Measurements from ENCODE around the gene RFX3.

RFX3 gene

GRCh38 chr9:3495855-3496254 lies 29.9 kb downstream of the RFX3 start:
- TF ChIP-seq, protein P1, sequence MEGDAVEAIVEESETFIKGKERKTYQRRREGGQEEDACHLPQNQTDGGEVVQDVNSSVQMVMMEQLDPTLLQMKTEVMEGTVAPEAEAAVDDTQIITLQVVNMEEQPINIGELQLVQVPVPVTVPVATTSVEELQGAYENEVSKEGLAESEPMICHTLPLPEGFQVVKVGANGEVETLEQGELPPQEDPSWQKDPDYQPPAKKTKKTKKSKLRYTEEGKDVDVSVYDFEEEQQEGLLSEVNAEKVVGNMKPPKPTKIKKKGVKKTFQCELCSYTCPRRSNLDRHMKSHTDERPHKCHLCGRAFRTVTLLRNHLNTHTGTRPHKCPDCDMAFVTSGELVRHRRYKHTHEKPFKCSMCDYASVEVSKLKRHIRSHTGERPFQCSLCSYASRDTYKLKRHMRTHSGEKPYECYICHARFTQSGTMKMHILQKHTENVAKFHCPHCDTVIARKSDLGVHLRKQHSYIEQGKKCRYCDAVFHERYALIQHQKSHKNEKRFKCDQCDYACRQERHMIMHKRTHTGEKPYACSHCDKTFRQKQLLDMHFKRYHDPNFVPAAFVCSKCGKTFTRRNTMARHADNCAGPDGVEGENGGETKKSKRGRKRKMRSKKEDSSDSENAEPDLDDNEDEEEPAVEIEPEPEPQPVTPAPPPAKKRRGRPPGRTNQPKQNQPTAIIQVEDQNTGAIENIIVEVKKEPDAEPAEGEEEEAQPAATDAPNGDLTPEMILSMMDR (IDR thresholded peaks at IDR 0.05): no peak
- Histone ChIP-seq H3K9ac (no peak overlapping the region), H3K4me2 (ENCODE audit: low read length) (no peak overlapping the region), H3K4me1 (peaks cover 2% of the 10 kb centered on the region), H3K27ac (no peak overlapping the region), H3K79me2 (peaks cover 2% of the 10 kb centered on the region), H2AFZ (no peak overlapping the region), H3K27me3 (ENCODE audit: control insufficient read depth, insufficient read depth, low read length) (no peaks in the 10 kb centered on the region), H3K36me3 (ENCODE audit: control insufficient read depth, insufficient read depth, low read length) (no peaks in the 10 kb centered on the region), H3K4me3 (ENCODE audit: low read depth, low read length) (no peak overlapping the region), H3K9me3 (ENCODE audit: control insufficient read depth, low read length) (no peaks in the 10 kb centered on the region)

DNA sequence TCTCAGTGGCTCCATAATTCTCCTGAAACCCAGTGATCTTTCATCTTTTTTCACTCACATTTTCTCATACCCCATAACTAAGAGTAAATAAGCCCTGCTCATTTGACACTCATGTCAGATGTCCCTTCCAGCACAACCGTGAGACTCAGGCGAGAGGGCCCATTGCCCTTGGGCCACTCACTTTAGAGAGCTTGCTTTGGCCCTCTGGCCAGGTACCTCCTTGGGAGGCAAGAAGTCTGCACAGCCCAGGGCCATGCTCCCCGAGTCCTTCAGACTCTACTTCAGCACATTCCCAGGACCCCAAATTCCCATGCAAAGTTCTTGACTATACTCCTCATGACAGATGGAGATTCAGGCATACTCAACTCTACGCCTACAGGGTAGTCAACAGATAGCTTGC lies 33.6 kb downstream of the RFX3 start:
- Histone ChIP-seq H3K4me2 (ENCODE audit: low read length) (no peak overlapping the region), H3K9me3 (ENCODE audit: control insufficient read depth, low read length) (no peaks in the 10 kb centered on the region)
- TF ChIP-seq, protein P1 (IDR thresholded peaks at IDR 0.05): no peak

DNA sequence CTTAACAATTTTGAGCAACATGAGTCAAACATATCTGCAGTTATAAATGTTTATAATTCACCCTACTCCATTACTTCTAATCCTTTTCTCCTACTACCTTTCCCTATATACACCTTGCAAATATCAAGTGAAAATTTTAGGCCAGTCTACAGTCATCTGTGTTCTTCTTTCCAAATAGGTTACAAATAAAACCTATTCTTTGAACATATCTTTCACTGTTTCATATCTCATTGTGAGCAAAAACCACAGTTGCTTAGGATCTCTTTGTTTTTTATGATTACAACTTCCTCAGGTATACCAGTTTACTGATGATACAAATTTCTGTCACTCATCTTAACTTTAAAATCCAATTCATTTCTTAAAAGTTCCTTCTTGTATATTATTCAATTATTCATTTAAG lies 34.4 kb downstream of the RFX3 start:
- Histone ChIP-seq H2AFZ (no peak overlapping the region), H3K79me2 (peaks cover 2% of the 10 kb centered on the region), H3K4me3 (ENCODE audit: low read depth, low read length) (no peak overlapping the region), H3K9me3 (ENCODE audit: control insufficient read depth, low read length) (no peaks in the 10 kb centered on the region), H3K4me2 (ENCODE audit: low read length) (no peak overlapping the region), H3K36me3 (ENCODE audit: control insufficient read depth, insufficient read depth, low read length) (no peaks in the 10 kb centered on the region), H3K27me3 (ENCODE audit: control insufficient read depth, insufficient read depth, low read length) (no peaks in the 10 kb centered on the region), H3K27ac (no peak overlapping the region), H3K9ac (no peak overlapping the region), H3K4me1 (no peaks in the 10 kb centered on the region)
- TF ChIP-seq, protein P1 (IDR thresholded peaks at IDR 0.05): no peak

More for the DNA sequence above, 33.6 kb downstream of the RFX3 start:
- peaks cover 2% of the 10 kb centered on the region for H3K79me2 ChIP-seq
- H3K9ac ChIP-seq: no peak overlapping the region
- no peaks in the 10 kb centered on the region for H3K36me3 ChIP-seq (ENCODE audit: control insufficient read depth, insufficient read depth, low read length)
- H3K4me3 ChIP-seq (ENCODE audit: low read depth, low read length): no peak overlapping the region
- peaks cover 2% of the 10 kb centered on the region for H3K4me1 ChIP-seq
- no peak overlapping the region for H2AFZ ChIP-seq
- no peaks in the 10 kb centered on the region for H3K27me3 ChIP-seq (ENCODE audit: control insufficient read depth, insufficient read depth, low read length)
- H3K27ac ChIP-seq: no peak overlapping the region

DNA sequence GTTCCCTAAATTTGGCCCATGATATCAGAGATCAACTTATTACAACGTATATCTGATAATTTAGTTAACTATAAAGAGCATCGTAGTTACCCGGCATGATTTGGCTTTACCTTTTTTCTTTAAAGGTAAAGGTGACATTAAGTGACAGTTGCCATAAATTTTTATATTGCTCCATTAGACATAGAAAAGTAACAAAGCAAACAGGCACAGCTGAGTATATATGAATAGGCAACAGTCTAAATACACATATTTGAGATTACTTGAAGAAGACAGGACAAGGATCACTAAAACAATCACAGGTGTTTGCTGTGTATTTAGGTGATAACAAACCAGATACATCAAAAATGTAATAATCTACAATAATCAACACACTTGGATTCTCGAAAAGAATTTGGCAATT lies 34.8 kb downstream of the RFX3 start:
- TF ChIP-seq, protein P1 (IDR thresholded peaks at IDR 0.05): no peak
- H3K27me3 ChIP-seq (ENCODE audit: control insufficient read depth, insufficient read depth, low read length): no peaks in the 10 kb centered on the region
- no peaks in the 10 kb centered on the region for H3K9me3 ChIP-seq (ENCODE audit: control insufficient read depth, low read length)
- no peaks in the 10 kb centered on the region for H3K4me1 ChIP-seq
- H3K36me3 ChIP-seq (ENCODE audit: control insufficient read depth, insufficient read depth, low read length): no peaks in the 10 kb centered on the region
- no peak overlapping the region for H2AFZ ChIP-seq
- no peak overlapping the region for H3K9ac ChIP-seq
- H3K79me2 ChIP-seq: peaks cover 2% of the 10 kb centered on the region
- no peak overlapping the region for H3K27ac ChIP-seq
- no peak overlapping the region for H3K4me3 ChIP-seq (ENCODE audit: low read depth, low read length)
- H3K4me2 ChIP-seq (ENCODE audit: low read length): no peak overlapping the region

DNA sequence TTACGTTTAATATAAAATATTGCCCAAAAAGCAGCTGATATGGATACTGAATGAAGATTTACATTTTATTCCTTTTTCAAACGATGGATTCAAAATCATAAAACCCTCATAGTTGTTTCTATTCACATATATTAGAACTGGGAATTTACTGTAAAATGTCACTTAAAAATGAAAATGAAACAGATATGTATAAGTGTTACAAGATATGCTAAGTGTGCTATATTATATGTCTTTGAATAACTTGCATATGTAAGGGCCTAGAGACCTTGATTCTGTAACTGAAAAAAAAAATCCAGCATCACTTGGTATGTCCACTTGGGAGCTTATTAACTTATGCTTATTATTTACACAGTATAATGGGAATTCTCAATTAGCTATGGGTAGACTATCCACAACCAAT lies 43.2 kb downstream of the RFX3 start:
- TF ChIP-seq, protein P1 (IDR thresholded peaks at IDR 0.05): no peak
- no peak overlapping the region for H2AFZ ChIP-seq
- H3K27me3 ChIP-seq (ENCODE audit: control insufficient read depth, insufficient read depth, low read length): no peaks in the 10 kb centered on the region
- no peaks in the 10 kb centered on the region for H3K79me2 ChIP-seq
- no peak overlapping the region for H3K27ac ChIP-seq
- no peak overlapping the region for H3K4me3 ChIP-seq (ENCODE audit: low read depth, low read length)
- no peaks in the 10 kb centered on the region for H3K4me1 ChIP-seq
- H3K9me3 ChIP-seq (ENCODE audit: control insufficient read depth, low read length): no peaks in the 10 kb centered on the region
- no peak overlapping the region for H3K9ac ChIP-seq
- no peak overlapping the region for H3K4me2 ChIP-seq (ENCODE audit: low read length)
- H3K36me3 ChIP-seq (ENCODE audit: control insufficient read depth, insufficient read depth, low read length): no peaks in the 10 kb centered on the region
